GM12878 (cell line): ENCODE results near the gene GTF2IRD1. TPM values are rescaled to one million over a fixed set of nuclear protein-coding genes. Genes with fewer than 3 reads are reported as not detected.

Experiments
- ATAC-seq: fragments of 200-7000 bp; cut with Tn5 transposase; 3 replicates; pipeline ENCODE4 v1.9.1; 2020; ENCODE audit warnings: mild to moderate bottlenecking, moderate library complexity
- BruUV-seq: library from RNA; stranded (reverse); fragments of 400-500 nt; replicated peaks from 2 replicates; lab custom pipeline; 2021; lab: Mats Ljungman, UMichigan
- CTCF ChIA-PET: fragments of 300-600 bp; sonication (Branson Sonifier 250); formaldehyde crosslinking; extraction: SDS; loops from one replicate; lab custom pipeline; 2021; ENCODE audit warnings: inconsistent platforms; lab: Yijun Ruan, JAX
- POLR2A ChIA-PET: fragments of 350-600 bp; formaldehyde crosslinking; extraction: SDS; loops from one replicate; lab custom pipeline; 2021; ENCODE audit warnings: inconsistent platforms; lab: Charles Lee
- RAD21 ChIA-PET: fragments of 300-600 bp; sonication (Branson Sonifier 250); formaldehyde crosslinking; loops from one replicate; lab custom pipeline; 2023; ENCODE audit warnings: antibody characterized with exemption; ENCODE audit not compliant: unreplicated experiment; lab: Charles Lee
- SMC1A ChIA-PET: fragments of 300-600 bp; sonication (Branson Sonifier 250); formaldehyde crosslinking; loops from one replicate; lab custom pipeline; 2023; ENCODE audit not compliant: unreplicated experiment, uncharacterized antibody; lab: Charles Lee
- DNase-seq: peaks from one replicate; pipeline ENCODE4 v3.0.0-alpha.2; 2011; ENCODE audit warnings: low read depth, low spot score
- FAIRE-seq: peaks from 3 replicates; lab custom pipeline; 2011; peaks lifted over from hg19 to GRCh38; lab: Jason Lieb, UNC
- H2AFZ ChIP-seq: 2 replicates; pipeline ENCODE4 v1.6.0; 2011; ENCODE audit warnings: low read depth, low read length, control low read depth; ENCODE audit not compliant: control insufficient read depth
- H3K27ac ChIP-seq: 2 replicates; pipeline ENCODE4 v1.5.1; 2011; ENCODE audit warnings: control low read depth; ENCODE audit not compliant: control insufficient read depth, insufficient read depth
- H3K27me3 ChIP-seq, 2 experiments: replicated peaks in 1 of 2; 2 replicates each; pipeline versions ENCODE4 v1.6.0 to v1.6.1; 2011; ENCODE audit warnings: low read length in 1 of 2; ENCODE audit not compliant: control insufficient read depth in 2 of 2, insufficient read depth in 2 of 2
- H3K36me3 ChIP-seq, 2 experiments: 2 replicates each; pipeline ENCODE4 v1.5.1; 2011; ENCODE audit warnings: low read length in 1 of 2; ENCODE audit not compliant: control insufficient read depth in 2 of 2, insufficient read depth in 2 of 2
- H3K4me1 ChIP-seq: 2 replicates; pipeline ENCODE4 v1.6.1; 2011; ENCODE audit warnings: mild to moderate bottlenecking, low read length, moderate library complexity, mixed read lengths; ENCODE audit not compliant: control insufficient read depth, insufficient read depth
- H3K4me2 ChIP-seq: 2 replicates; pipeline ENCODE4 v1.6.0; 2011; ENCODE audit warnings: control low read depth; ENCODE audit not compliant: control insufficient read depth, insufficient read depth
- H3K4me3 ChIP-seq: fragments of 200-600 bp; sonication (generic); 2 replicates; pipeline ENCODE4 v1.5.1; 2016
- H3K79me2 ChIP-seq: 2 replicates; pipeline ENCODE4 v1.6.0; 2011; ENCODE audit warnings: low read length; ENCODE audit not compliant: control insufficient read depth, insufficient read depth
- H3K9ac ChIP-seq: 2 replicates; pipeline ENCODE4 v1.8.0; 2011; ENCODE audit warnings: low read length, control low read depth, mixed read lengths; ENCODE audit not compliant: control insufficient read depth, insufficient read depth
- H3K9me3 ChIP-seq: replicated peaks from 3 replicates; pipeline ENCODE4 v1.5.1; 2011; ENCODE audit warnings: mild to moderate bottlenecking, low read length; ENCODE audit not compliant: control insufficient read depth, insufficient read depth
- H4K20me1 ChIP-seq: 2 replicates; pipeline ENCODE4 v1.6.0; 2011; ENCODE audit not compliant: control insufficient read depth, insufficient read depth
- CUX1 ChIP-seq: IDR thresholded peaks from 2 replicates; pipeline ENCODE4 v1.6.1; 2012; ENCODE audit warnings: improper control_type of control experiment, low read depth, low read length; ENCODE audit not compliant: insufficient replicate concordance
- HSF1 ChIP-seq: fragments of 150-350 bp; IDR thresholded peaks from 2 replicates; pipeline ENCODE4 v1.6.1; 2014; ENCODE audit warnings: mild to moderate bottlenecking, low read depth, low read length
- POLR2AphosphoS5 ChIP-seq: IDR thresholded peaks from 2 replicates; pipeline ENCODE4 v1.6.1; 2011; ENCODE audit warnings: mild to moderate bottlenecking, low read length, inconsistent platforms
- SMC3 ChIP-seq: IDR thresholded peaks from 2 replicates; pipeline ENCODE4 v1.6.1; 2011; ENCODE audit warnings: low read length, improper control_type of control experiment, borderline replicate concordance
- ZBTB4 ChIP-seq: fragments of 450-650 bp; formaldehyde crosslinking; IDR thresholded peaks from 2 replicates; pipeline ENCODE4 v1.4.0; 2022; ENCODE audit warnings: mild to moderate bottlenecking, moderate library complexity
- WGBS: methylation state at CpG from one replicate; pipeline ENCODE4 v1.1.6; 2016; ENCODE audit warnings: low lambda C conversion rate; ENCODE audit not compliant: insufficient replicate concordance, insufficient coverage; ENCODE audit errors: missing lambda C conversion rate; 5-methylcytosine and 5-hydroxymethylcytosine counted together
- in situ Hi-C: fragments of 300-500 bp; cut with MboI; formaldehyde crosslinking; loops from 9 replicates; pipeline ENCODE4 v1.14.3; 2018; ENCODE audit warnings: mixed read lengths
- intact Hi-C: fragments of 100-400 bp; cut with micrococcal nuclease; formaldehyde crosslinking; loops from one replicate; pipeline ENCODE4 v1.14.2; 2022; ENCODE audit not compliant: unreplicated experiment
- polyA plus RNA-seq, 11 experiments: library from polyadenylated mRNA; depleted of rRNA in 4 of 11; unstranded in 6 of 11; stranded (reverse) in 5 of 11; fragments of >200 nt; fragmentation: Nextera tagmentation in 4 of 11; fragmentation: Illumina TruSeq in 1 of 11; extraction: Ambion mirVana in 4 of 11; extraction: Trizol in 1 of 11; gene quantifications; 1 replicate in 1 of 11; 2 replicates in 10 of 11; pipeline versions ENCODE4 v1.2.1 to v1.2.3, GENCODE V29; 2011 to 2016; ENCODE audit warnings: inconsistent platforms in 2 of 11, missing spikeins in 2 of 11, low read depth in 1 of 11
- total RNA-seq, 4 experiments: library from RNA; depleted of rRNA in 3 of 4; stranded (reverse); fragments of >200 nt in 3 of 4; fragmentation: Illumina TruSeq in 1 of 4; extraction: Trizol in 1 of 4; gene quantifications; 2 replicates each; pipeline versions ENCODE4 v1.2.1 to v1.2.3, GENCODE V29; 2013 to 2021

GTF2IRD1 gene
- total and polyA plus RNA-seq, 10 of the 15 experiments (the other 5 are each of a cell fraction or from before 2014, with no cell fraction given): 0.48 to 3.0 (median 1.3) TPM

GRCh38 chr7:74525140-74525539, 71.4 kb downstream of the GTF2IRD1 start (continued):
- no peak for TF ChIP-seq CUX1
- TF ChIP-seq, all 136 proteins: peak for 0

- no peaks in the 10 kb centered on the region for H3K36me3 ChIP-seq
- no peaks in the 10 kb centered on the region for H3K27me3 ChIP-seq
- no peak for FAIRE-seq
- RAD21 ChIA-PET: no interaction called here
- H3K4me3 ChIP-seq: no peak overlapping the region
- in situ Hi-C loops (no loop called here), intact Hi-C loops (no loop called here)
- no peak overlapping the region for H3K27ac ChIP-seq
- no peaks in the 10 kb centered on the region for H3K9me3 ChIP-seq
- H4K20me1 ChIP-seq: no peaks in the 10 kb centered on the region
- WGBS: 16% methylated on average over 7 of the region's 7 CpGs
- H3K79me2 ChIP-seq: no peaks in the 10 kb centered on the region
- POLR2A ChIA-PET: no interaction called here
- no peak for DNase-seq
- no peak overlapping the region for H3K9ac ChIP-seq
- H2AFZ ChIP-seq: no peak overlapping the region
- no peak overlapping the region for H3K4me2 ChIP-seq
- 0 out of 3 replicates have a peak, but pooled peaks have one; percentile 27 for ATAC-seq
- TF ChIP-seq POLR2AphosphoS5 (no peak), HSF1 (no peak), ZBTB4 (CRISPR knock-in tag) (no peak), SMC3 (no peak)
- SMC1A ChIA-PET: no interaction called here
- CTCF ChIA-PET: interaction anchor here (0.9 kb wide), 1 partner anchor 41 kb away, joined by 3 read pairs; no protein-coding TSS in a partner anchor
- H3K4me1 ChIP-seq: no peaks in the 10 kb centered on the region
- no TSS peak for BruUV-seq
Observed at GRCh38 chr7:74525881-74526280, 72.2 kb downstream of the GTF2IRD1 start.
